Uterus (tissue), 4 donors: Measurements from ENCODE around the gene ANKRD33B. TPM values are rescaled to one million over a fixed set of nuclear protein-coding genes. Genes with fewer than 3 reads are reported as not detected.
"Not testable (repeated sequence)": the region's sequence is repeated elsewhere in the genome, so short reads cannot be mapped to it uniquely, and the experiment has no call there.

ENCODE experiments used
- DNase-seq, 2 donors: peaks; one replicate each; pipeline ENCODE4 v3.0.0-alpha.2; 2019 to 2020
- H3K27ac ChIP-seq, 2 donors: fragments of 200-600 bp; sonication (generic); 1 replicate in 1 of 2; 2 replicates in 1 of 2; pipeline ENCODE4 v1.5.1; 2016 to 2018
- H3K27me3 ChIP-seq, 2 donors: fragments of 200-600 bp; sonication (generic); one replicate each; pipeline ENCODE4 v1.5.1; 2018 to 2019; ENCODE audit warnings: control low read depth in 1 of 2
- H3K36me3 ChIP-seq, 2 donors: fragments of 200-600 bp; sonication (generic); one replicate each; pipeline ENCODE4 v1.5.1; 2019; ENCODE audit warnings: control low read depth in 1 of 2
- H3K4me1 ChIP-seq, 2 donors: fragments of 200-600 bp; sonication (generic); one replicate each; pipeline ENCODE4 v1.5.1; 2018 to 2019; ENCODE audit warnings: control low read depth in 1 of 2
- H3K4me3 ChIP-seq, 2 donors: fragments of 200-600 bp; sonication (generic); 1 replicate in 1 of 2; 2 replicates in 1 of 2; pipeline ENCODE4 v1.5.1; 2018 to 2019; ENCODE audit warnings: mild to moderate bottlenecking in 1 of 2
- H3K9me3 ChIP-seq, 2 donors: fragments of 200-600 bp; sonication (generic); one replicate each; pipeline ENCODE4 v1.5.1; 2019; ENCODE audit warnings: control low read depth in 1 of 2
- POLR2A ChIP-seq, 2 donors: fragments of 450-650 bp; IDR thresholded peaks; one replicate each; pipeline ENCODE4 v1.6.1; 2016; ENCODE audit warnings: antibody characterized with exemption in 2 of 2, mild to moderate bottlenecking in 1 of 2, moderate library complexity in 1 of 2
- intact Hi-C: fragments of 100-400 bp; cut with DNase I; formaldehyde crosslinking; loops from one replicate; pipeline ENCODE4 v1.15.1; 2023; ENCODE audit warnings: low total_unique reads
- total RNA-seq, 4 donors: library from RNA; depleted of rRNA in 3 of 4; stranded (reverse); fragments of >200 nt in 3 of 4; gene quantifications; one replicate each; pipeline versions ENCODE4 v1.1.0 to v1.2.4, GENCODE V29; 2014 to 2023
- TF ChIP-seq, protein P1 (sequence below), 4 experiments: fragments of 200-600 bp in 2 of 4; fragments of 450-650 bp in 2 of 4; sonication (generic) in 2 of 4; IDR thresholded peaks; one replicate each; pipeline ENCODE4 v1.5.1; 2016 to 2019; ENCODE audit warnings: antibody characterized with exemption in 4 of 4, mild to moderate bottlenecking in 2 of 4, moderate library complexity in 1 of 4
- donor health status: DM: yes; HTN: yes; CAD: no.

ANKRD33B gene
- total RNA-seq, 4 donors from 2014 or later: 2.1 to 24.1 (median 7.6) TPM

- no peaks in the 10 kb centered on the region for H3K9me3 ChIP-seq
- intact Hi-C loops: loop anchor here (5.0 kb wide), 1 partner anchor 172 kb away; no protein-coding TSS in a partner anchor
- DNase-seq: no peak
- H3K4me1 ChIP-seq: peaks cover 5 to 7% of the 10 kb centered on the region in 2 donors
- no peak overlapping the region for H3K4me3 ChIP-seq
- no peaks in the 10 kb centered on the region for H3K27me3 ChIP-seq
- TF ChIP-seq, protein P1, sequence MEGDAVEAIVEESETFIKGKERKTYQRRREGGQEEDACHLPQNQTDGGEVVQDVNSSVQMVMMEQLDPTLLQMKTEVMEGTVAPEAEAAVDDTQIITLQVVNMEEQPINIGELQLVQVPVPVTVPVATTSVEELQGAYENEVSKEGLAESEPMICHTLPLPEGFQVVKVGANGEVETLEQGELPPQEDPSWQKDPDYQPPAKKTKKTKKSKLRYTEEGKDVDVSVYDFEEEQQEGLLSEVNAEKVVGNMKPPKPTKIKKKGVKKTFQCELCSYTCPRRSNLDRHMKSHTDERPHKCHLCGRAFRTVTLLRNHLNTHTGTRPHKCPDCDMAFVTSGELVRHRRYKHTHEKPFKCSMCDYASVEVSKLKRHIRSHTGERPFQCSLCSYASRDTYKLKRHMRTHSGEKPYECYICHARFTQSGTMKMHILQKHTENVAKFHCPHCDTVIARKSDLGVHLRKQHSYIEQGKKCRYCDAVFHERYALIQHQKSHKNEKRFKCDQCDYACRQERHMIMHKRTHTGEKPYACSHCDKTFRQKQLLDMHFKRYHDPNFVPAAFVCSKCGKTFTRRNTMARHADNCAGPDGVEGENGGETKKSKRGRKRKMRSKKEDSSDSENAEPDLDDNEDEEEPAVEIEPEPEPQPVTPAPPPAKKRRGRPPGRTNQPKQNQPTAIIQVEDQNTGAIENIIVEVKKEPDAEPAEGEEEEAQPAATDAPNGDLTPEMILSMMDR (IDR thresholded peaks at IDR 0.05): no peak
- no peak for TF ChIP-seq POLR2A (IDR thresholded peaks at IDR 0.05)
- no peak overlapping the region for H3K27ac ChIP-seq
- H3K36me3 ChIP-seq: no peaks in the 10 kb centered on the region
These were observed 65.8 kb downstream of the ANKRD33B start for GRCh38 chr5:10629682-10630081.

- no peaks in the 10 kb centered on the region for H3K36me3 ChIP-seq
- intact Hi-C loops: no loop called here
- DNase-seq: no peak
- TF ChIP-seq POLR2A (IDR thresholded peaks at IDR 0.05): no peak
- TF ChIP-seq, protein P1 (IDR thresholded peaks at IDR 0.05): no peak
- H3K27me3 ChIP-seq: no peaks in the 10 kb centered on the region
- no peak overlapping the region for H3K4me3 ChIP-seq
- H3K4me1 ChIP-seq: peaks cover 5 to 7% of the 10 kb centered on the region in 2 donors
- H3K9me3 ChIP-seq: no peaks in the 10 kb centered on the region
- no peak overlapping the region for H3K27ac ChIP-seq
These were observed 66.3 kb downstream of the ANKRD33B start for GRCh38 chr5:10630126-10630525.

GRCh38 chr5:10630744-10631143 is 66.9 kb downstream of the ANKRD33B start:
- DNase-seq, intact Hi-C loops: not testable (repeated sequence)

DNA sequence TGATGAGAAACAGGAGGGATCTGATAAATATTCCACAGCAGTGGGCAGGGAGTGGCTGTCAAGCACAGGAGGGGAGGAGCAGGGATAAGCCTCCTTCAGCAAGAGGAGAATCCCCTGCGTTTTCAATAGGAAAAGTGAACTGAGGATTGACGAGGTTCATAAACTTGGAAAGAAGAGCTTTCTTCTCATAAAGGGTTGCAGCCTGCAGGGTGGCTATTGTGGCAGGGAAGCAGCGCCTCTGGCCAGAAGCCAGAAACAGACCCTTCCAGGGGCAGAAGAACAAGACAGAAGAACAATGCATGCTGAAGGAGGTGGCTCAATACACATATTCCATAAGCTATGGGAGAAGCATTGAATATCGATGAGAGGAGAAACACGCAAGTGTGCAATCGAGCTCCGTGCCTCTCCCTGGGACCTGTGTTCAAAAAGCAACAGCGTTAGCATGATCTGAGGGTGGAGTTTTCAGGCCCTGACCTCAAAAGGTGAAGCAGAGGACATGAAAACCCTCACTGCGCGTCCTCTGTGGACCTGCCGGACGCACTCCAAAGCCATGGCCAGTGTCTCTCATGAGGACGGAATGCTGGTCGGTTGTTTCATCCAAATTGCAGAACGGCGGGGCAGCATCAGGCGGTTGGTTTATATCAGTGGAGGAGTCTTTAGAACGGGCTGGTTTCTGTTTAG is 67.6 kb downstream of the ANKRD33B start:
- intact Hi-C loops: no loop called here
- Histone ChIP-seq H3K4me1 (peaks cover 5 to 7% of the 10 kb centered on the region in 2 donors), H3K9me3 (no peaks in the 10 kb centered on the region), H3K27ac (no peak overlapping the region), H3K36me3 (no peaks in the 10 kb centered on the region), H3K27me3 (no peaks in the 10 kb centered on the region), H3K4me3 (no peak overlapping the region)
- TF ChIP-seq, protein P1 (IDR thresholded peaks at IDR 0.05): no peak
- no peak for TF ChIP-seq POLR2A (IDR thresholded peaks at IDR 0.05)
- DNase-seq: no peak

More at GRCh38 chr5:10630744-10631143, 66.9 kb downstream of the ANKRD33B start:
- not testable (repeated sequence) for H3K4me3 ChIP-seq, H3K4me1 ChIP-seq, H3K27ac ChIP-seq, H3K36me3 ChIP-seq, H3K9me3 ChIP-seq, H3K27me3 ChIP-seq

- intact Hi-C loops: no loop called here
- TF ChIP-seq, protein P1 (IDR thresholded peaks at IDR 0.05): no peak
- TF ChIP-seq POLR2A (IDR thresholded peaks at IDR 0.05): no peak
- DNase-seq: no peak
These were observed 68.4 kb downstream of the ANKRD33B start for GRCh38 chr5:10632110-10632761.

More at GRCh38 chr5:10632110-10632761, 68.4 kb downstream of the ANKRD33B start:
- no peaks in the 10 kb centered on the region for H3K9me3 ChIP-seq
- H3K36me3 ChIP-seq: no peaks in the 10 kb centered on the region
- H3K27me3 ChIP-seq: no peaks in the 10 kb centered on the region
- no peak overlapping the region for H3K4me3 ChIP-seq
- H3K4me1 ChIP-seq: peaks cover 0 to under 1% of the 10 kb centered on the region in 2 donors
- H3K27ac ChIP-seq: no peak overlapping the region
